Measurements from ENCODE around the gene AP1B1.

Gene AP1B1

GRCh38 chr22:29291215-29291614 lies 97.2 kb downstream of the AP1B1 start:
- no peak for DNase-seq

GRCh38 chr22:29290061-29290460 lies 98.3 kb downstream of the AP1B1 start:
- no peak for DNase-seq

- no peak for DNase-seq
Observed at GRCh38 chr22:29288837-29289236, 99.5 kb downstream of the AP1B1 start.

GRCh38 chr22:29284196-29284595 lies 104.2 kb downstream of the AP1B1 start:
- no peak for DNase-seq

GRCh38 chr22:29277927-29278326 lies 110.4 kb downstream of the AP1B1 start:
- DNase-seq: no peak
